WTC11 (cell line): Measurements from ENCODE around the gene APH1B. TPM values are rescaled to one million over a fixed set of nuclear protein-coding genes. Genes with fewer than 3 reads are reported as not detected.

Source experiments
- ATAC-seq: fragments of 200-7000 bp; cut with Tn5 transposase; 2 replicates; pipeline ENCODE4 v1.10.0; 2021; ENCODE audit warnings: mild to moderate bottlenecking, moderate library complexity
- CTCF ChIA-PET: fragments of 300-600 bp; sonication (Branson Sonifier 250); formaldehyde crosslinking; loops from one replicate; lab custom pipeline; 2021; ENCODE audit warnings: antibody characterized with exemption; lab: Charles Lee
- POLR2A ChIA-PET: fragments of 350-600 bp; sonication (Branson Sonifier 250); formaldehyde crosslinking; loops from one replicate; lab custom pipeline; 2021; ENCODE audit warnings: antibody characterized with exemption; lab: Charles Lee
- DNase-seq: peaks from one replicate; pipeline ENCODE4 v3.0.0; 2021; ENCODE audit warnings: low spot score
- H3K27ac Mint-ChIP-seq: 2 replicates; pipeline ENCODE4 v1.8.0; 2021; ENCODE audit warnings: mixed read lengths
- H3K27me3 Mint-ChIP-seq: 2 replicates; pipeline ENCODE4 v1.8.0; 2021; ENCODE audit warnings: low read depth, mild to moderate bottlenecking, moderate library complexity, mixed read lengths
- H3K36me3 Mint-ChIP-seq: 2 replicates; pipeline ENCODE4 v1.8.0; 2021; ENCODE audit warnings: mixed read lengths
- H3K4me1 Mint-ChIP-seq: 2 replicates; pipeline ENCODE4 v1.8.0; 2022; ENCODE audit warnings: mixed read lengths
- H3K4me3 Mint-ChIP-seq: 2 replicates; pipeline ENCODE4 v1.8.0; 2021; ENCODE audit warnings: mild to moderate bottlenecking, moderate library complexity, mixed read lengths
- H3K9me3 Mint-ChIP-seq: 2 replicates; pipeline ENCODE4 v1.8.0; 2021; ENCODE audit warnings: mixed read lengths
- ATF1 ChIP-seq: sonication (generic); formaldehyde crosslinking; IDR thresholded peaks from 2 replicates; pipeline ENCODE4 v1.8.1; 2023; ENCODE audit warnings: mild to moderate bottlenecking, moderate library complexity, missing genetic modification reagents
- CBFB ChIP-seq: sonication (generic); formaldehyde crosslinking; IDR thresholded peaks from 2 replicates; pipeline ENCODE4 v1.8.1; 2022; ENCODE audit warnings: mild to moderate bottlenecking, low read depth, missing genetic modification reagents
- CTCF ChIP-seq: fragments of 200-600 bp; IDR thresholded peaks from 2 replicates; pipeline ENCODE4 v1.8.0; 2022; ENCODE audit warnings: antibody characterized with exemption
- E2F1 ChIP-seq: sonication (generic); formaldehyde crosslinking; IDR thresholded peaks from 2 replicates; pipeline ENCODE4 v1.8.0; 2022; ENCODE audit warnings: mild to moderate bottlenecking, missing genetic modification reagents
- EMX1 ChIP-seq: fragments of 250-450 bp; sonication (Bioruptor Pico); IDR thresholded peaks from 2 replicates; pipeline ENCODE4 v1.8.0; 2021; ENCODE audit warnings: mild to moderate bottlenecking
- ESRRA ChIP-seq: sonication (generic); formaldehyde crosslinking; IDR thresholded peaks from 2 replicates; pipeline ENCODE4 v1.8.1; 2022; ENCODE audit warnings: mild to moderate bottlenecking, missing genetic modification reagents, borderline replicate concordance
- GRHL2 ChIP-seq: fragments of 250-450 bp; sonication (Bioruptor Pico); IDR thresholded peaks from 2 replicates; pipeline ENCODE4 v1.8.0; 2022; ENCODE audit warnings: mild to moderate bottlenecking, moderate library complexity; ENCODE audit not compliant: insufficient replicate concordance, severe bottlenecking
- JAZF1 ChIP-seq: fragments of 250-450 bp; sonication (Bioruptor Pico); IDR thresholded peaks from 2 replicates; pipeline ENCODE4 v1.9.0; 2021; ENCODE audit warnings: moderate library complexity, mild to moderate bottlenecking, inconsistent platforms
- NR1H2 ChIP-seq: sonication (generic); formaldehyde crosslinking; IDR thresholded peaks from 2 replicates; pipeline ENCODE4 v1.9.0; 2021; ENCODE audit warnings: mild to moderate bottlenecking, moderate library complexity, missing genetic modification reagents
- SMAD4 ChIP-seq: sonication (generic); formaldehyde crosslinking; IDR thresholded peaks from 2 replicates; pipeline ENCODE4 v1.8.0; 2022; ENCODE audit warnings: mild to moderate bottlenecking, missing genetic modification reagents
- ZNF138 ChIP-seq: sonication (generic); formaldehyde crosslinking; conservative IDR thresholded peaks from 2 replicates; pipeline ENCODE4 v1.8.1; 2022; ENCODE audit warnings: mild to moderate bottlenecking, moderate library complexity, missing genetic modification reagents
- ZNF317 ChIP-seq: sonication (generic); formaldehyde crosslinking; IDR thresholded peaks from 2 replicates; pipeline ENCODE4 v1.8.1; 2023; ENCODE audit warnings: low read depth, mild to moderate bottlenecking, moderate library complexity, missing genetic modification reagents, borderline replicate concordance
- ZNF671 ChIP-seq: fragments of 250-450 bp; sonication (Bioruptor Pico); IDR thresholded peaks from 2 replicates; pipeline ENCODE4 v1.8.0; 2021; ENCODE audit warnings: mild to moderate bottlenecking
- total RNA-seq: library from RNA; stranded (reverse); gene quantifications from 3 replicates; pipeline ENCODE4 v1.2.3, GENCODE V29; 2021
- TF ChIP-seq, protein P1 (sequence below): sonication (generic); formaldehyde crosslinking; IDR thresholded peaks from 2 replicates; pipeline ENCODE4 v1.8.1; 2023; ENCODE audit warnings: mild to moderate bottlenecking, missing genetic modification reagents
- TF ChIP-seq, protein P2 (sequence below): sonication (generic); formaldehyde crosslinking; IDR thresholded peaks from 2 replicates; pipeline ENCODE4 v1.8.1; 2023; ENCODE audit warnings: mild to moderate bottlenecking, missing genetic modification reagents, moderate library complexity
- TF ChIP-seq, protein P3 (sequence below): sonication (generic); formaldehyde crosslinking; IDR thresholded peaks from 2 replicates; pipeline ENCODE4 v1.8.1; 2022; ENCODE audit warnings: low read depth, missing genetic modification reagents, borderline replicate concordance
- TF ChIP-seq, protein P4 (sequence below): fragments of 250-450 bp; sonication (Bioruptor Pico); IDR thresholded peaks from 2 replicates; pipeline ENCODE4 v1.9.0; 2021; ENCODE audit warnings: moderate library complexity, mild to moderate bottlenecking, inconsistent platforms, borderline replicate concordance

The APH1B gene
- total RNA-seq, 1 experiment from 2014 or later, result 25.0 TPM

GRCh38 chr15:63350178-63350621 lies 72.8 kb downstream of the APH1B start:
- no peak for ATAC-seq
- Mint-ChIP-seq H3K4me3 (no peak overlapping the region), H3K27me3 (no peaks in the 10 kb centered on the region), H3K9me3 (no peaks in the 10 kb centered on the region), H3K27ac (no peak overlapping the region), H3K4me1 (peaks cover 9% of the 10 kb centered on the region), H3K36me3 (no peaks in the 10 kb centered on the region)
- CTCF ChIA-PET, result no interaction called here
- POLR2A ChIA-PET, result no interaction called here
- no peak for DNase-seq
- TF ChIP-seq CBFB (CRISPR knock-in tag) (no peak), ESRRA (CRISPR knock-in tag) (no peak), CTCF (no peak), SMAD4 (no peak), NR1H2 (no peak), E2F1 (CRISPR knock-in tag) (no peak), GRHL2 (CRISPR knock-in tag) (no peak), ZNF138 (CRISPR knock-in tag) (no peak)
- TF ChIP-seq, protein P1, sequence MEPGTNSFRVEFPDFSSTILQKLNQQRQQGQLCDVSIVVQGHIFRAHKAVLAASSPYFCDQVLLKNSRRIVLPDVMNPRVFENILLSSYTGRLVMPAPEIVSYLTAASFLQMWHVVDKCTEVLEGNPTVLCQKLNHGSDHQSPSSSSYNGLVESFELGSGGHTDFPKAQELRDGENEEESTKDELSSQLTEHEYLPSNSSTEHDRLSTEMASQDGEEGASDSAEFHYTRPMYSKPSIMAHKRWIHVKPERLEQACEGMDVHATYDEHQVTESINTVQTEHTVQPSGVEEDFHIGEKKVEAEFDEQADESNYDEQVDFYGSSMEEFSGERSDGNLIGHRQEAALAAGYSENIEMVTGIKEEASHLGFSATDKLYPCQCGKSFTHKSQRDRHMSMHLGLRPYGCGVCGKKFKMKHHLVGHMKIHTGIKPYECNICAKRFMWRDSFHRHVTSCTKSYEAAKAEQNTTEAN (CRISPR knock-in tag), result no peak
- TF ChIP-seq, protein P2, sequence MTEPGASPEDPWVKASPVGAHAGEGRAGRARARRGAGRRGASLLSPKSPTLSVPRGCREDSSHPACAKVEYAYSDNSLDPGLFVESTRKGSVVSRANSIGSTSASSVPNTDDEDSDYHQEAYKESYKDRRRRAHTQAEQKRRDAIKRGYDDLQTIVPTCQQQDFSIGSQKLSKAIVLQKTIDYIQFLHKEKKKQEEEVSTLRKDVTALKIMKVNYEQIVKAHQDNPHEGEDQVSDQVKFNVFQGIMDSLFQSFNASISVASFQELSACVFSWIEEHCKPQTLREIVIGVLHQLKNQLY, result no peak
- TF ChIP-seq, protein P3, sequence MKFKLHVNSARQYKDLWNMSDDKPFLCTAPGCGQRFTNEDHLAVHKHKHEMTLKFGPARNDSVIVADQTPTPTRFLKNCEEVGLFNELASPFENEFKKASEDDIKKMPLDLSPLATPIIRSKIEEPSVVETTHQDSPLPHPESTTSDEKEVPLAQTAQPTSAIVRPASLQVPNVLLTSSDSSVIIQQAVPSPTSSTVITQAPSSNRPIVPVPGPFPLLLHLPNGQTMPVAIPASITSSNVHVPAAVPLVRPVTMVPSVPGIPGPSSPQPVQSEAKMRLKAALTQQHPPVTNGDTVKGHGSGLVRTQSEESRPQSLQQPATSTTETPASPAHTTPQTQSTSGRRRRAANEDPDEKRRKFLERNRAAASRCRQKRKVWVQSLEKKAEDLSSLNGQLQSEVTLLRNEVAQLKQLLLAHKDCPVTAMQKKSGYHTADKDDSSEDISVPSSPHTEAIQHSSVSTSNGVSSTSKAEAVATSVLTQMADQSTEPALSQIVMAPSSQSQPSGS, result no peak
- TF ChIP-seq, protein P4, sequence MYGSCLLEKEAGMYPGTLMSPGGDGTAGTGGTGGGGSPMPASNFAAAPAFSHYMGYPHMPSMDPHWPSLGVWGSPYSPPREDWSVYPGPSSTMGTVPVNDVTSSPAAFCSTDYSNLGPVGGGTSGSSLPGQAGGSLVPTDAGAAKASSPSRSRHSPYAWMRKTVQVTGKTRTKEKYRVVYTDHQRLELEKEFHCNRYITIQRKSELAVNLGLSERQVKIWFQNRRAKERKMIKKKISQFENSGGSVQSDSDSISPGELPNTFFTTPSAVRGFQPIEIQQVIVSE (CRISPR knock-in tag), result no peak
- TF ChIP-seq, all 79 proteins: peak for 0

DNA sequence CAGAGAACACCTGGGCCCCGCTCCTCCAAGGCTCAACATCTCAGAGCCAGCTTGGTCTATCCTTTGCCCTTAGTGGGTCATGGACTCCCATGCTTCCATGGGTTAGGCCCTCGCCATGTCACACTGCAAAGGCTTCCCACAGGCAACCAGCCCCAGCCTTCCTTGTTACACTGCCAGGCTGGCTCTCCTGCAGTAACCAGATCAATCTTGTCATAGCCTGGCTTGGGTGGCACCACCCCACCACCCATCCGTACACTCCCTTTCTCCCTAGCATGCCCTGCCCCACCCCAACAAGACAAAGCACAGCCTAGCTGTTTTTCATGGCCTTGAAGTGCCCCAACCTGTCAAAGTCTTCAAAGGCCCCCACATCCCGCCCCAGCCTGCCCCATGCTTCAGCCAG lies 73.8 kb downstream of the APH1B start:
- Mint-ChIP-seq H3K27ac (no peak overlapping the region), H3K4me1 (peaks cover 15% of the 10 kb centered on the region), H3K9me3 (no peaks in the 10 kb centered on the region), H3K36me3 (no peaks in the 10 kb centered on the region)
- ChIA-PET CTCF (no interaction called here), POLR2A (no interaction called here)
- ATAC-seq, result no peak
- TF ChIP-seq ZNF671 (no peak), ZNF317 (CRISPR knock-in tag) (no peak), JAZF1 (CRISPR knock-in tag) (no peak)
- TF ChIP-seq, all 79 proteins: peak for 0
- Mint-ChIP-seq H3K4me3 (no peak overlapping the region), H3K27me3 (no peaks in the 10 kb centered on the region)
- DNase-seq, result no peak

DNA sequence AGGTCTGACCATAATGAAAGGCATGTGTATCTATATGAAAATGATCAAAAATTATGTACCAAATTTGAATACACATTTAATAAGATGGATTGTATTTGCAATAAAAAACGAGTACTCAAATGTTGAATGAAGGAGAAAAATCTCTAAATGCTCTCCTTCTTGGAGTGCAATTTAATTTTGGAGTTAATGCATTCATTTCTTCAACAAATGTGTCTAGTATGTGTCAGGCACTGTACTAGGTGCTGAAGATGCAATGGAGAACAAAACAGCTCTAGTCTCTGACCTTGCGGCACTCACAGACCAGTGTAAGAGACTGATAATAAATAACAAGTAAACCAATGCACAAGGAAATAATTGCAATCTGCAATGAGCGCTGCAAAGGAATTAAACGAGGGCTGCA lies 75.4 kb downstream of the APH1B start:
- TF ChIP-seq ATF1 (CRISPR knock-in tag) (no peak), EMX1 (CRISPR knock-in tag) (no peak)
- H3K36me3 Mint-ChIP-seq, result no peaks in the 10 kb centered on the region
- H3K4me1 Mint-ChIP-seq, result peaks cover 15% of the 10 kb centered on the region
- CTCF ChIA-PET, result interaction anchor here (0.5 kb wide), 1 partner anchor 34 kb away, joined by 3 read pairs; no protein-coding TSS in a partner anchor
- ATAC-seq (no peak), DNase-seq (no peak)
- no peaks in the 10 kb centered on the region for H3K9me3 Mint-ChIP-seq
- no peak overlapping the region for H3K4me3 Mint-ChIP-seq
- POLR2A ChIA-PET, result no interaction called here
- no peak overlapping the region for H3K27ac Mint-ChIP-seq
- no peaks in the 10 kb centered on the region for H3K27me3 Mint-ChIP-seq
